ENCODE data around the gene SDK1.

SDK1 gene

DNA sequence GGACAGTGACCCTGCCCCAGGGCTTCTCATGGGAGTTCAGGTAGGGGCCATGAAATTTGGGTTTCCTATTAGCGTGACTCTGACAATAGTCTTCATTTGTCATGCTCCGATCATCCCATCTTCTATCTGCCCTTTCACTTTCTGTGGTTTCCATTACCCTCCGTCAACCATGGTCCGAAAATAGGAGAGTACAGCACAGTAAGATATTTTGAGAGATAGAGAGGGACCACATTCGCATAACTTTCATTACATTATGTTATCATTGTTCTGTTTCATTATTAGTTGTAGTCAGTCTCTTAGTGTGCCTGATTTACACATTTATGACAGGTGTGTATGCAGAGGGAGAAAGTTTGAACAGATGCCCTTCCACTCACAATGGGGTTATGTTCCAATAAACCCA lies 649.2 kb downstream of the SDK1 start:
- H3K36me3 ChIP-seq (replicated peaks in 1 of 2; ENCODE audit: control insufficient read depth in 2 of 2, insufficient read depth in 2 of 2, low read length in 2 of 2) = no peaks in the 10 kb centered on the region
- no peak overlapping the region for H2BK12ac ChIP-seq (ENCODE audit: low read length)
- H3K14ac ChIP-seq (ENCODE audit: low read length) = no peak overlapping the region
- H2AK5ac ChIP-seq (ENCODE audit: low read depth, low read length) = no peak overlapping the region
- H3K27me3 ChIP-seq (ENCODE audit: control insufficient read depth in 3 of 3, insufficient read depth in 3 of 3, low read depth in 1 of 3, low read length in 3 of 3) = no peaks in the 10 kb centered on the region
- no peak for DNase-seq (ENCODE audit: low spot score)
- H3K4me2 ChIP-seq (ENCODE audit: insufficient read depth, low read length, poor library complexity, severe bottlenecking) = no peak overlapping the region
- H4K8ac ChIP-seq (ENCODE audit: low read depth, low read length) = no peak overlapping the region
- H3K9ac ChIP-seq (ENCODE audit: low read depth, low read length, poor library complexity) = no peak overlapping the region
- H3K27ac ChIP-seq (replicated peaks; ENCODE audit: low read length) = no peak overlapping the region
- no peak overlapping the region for H2AFZ ChIP-seq (ENCODE audit: low read length)
- H2BK120ac ChIP-seq (ENCODE audit: low read depth, low read length) = no peak overlapping the region
- no peaks in the 10 kb centered on the region for H3K4me1 ChIP-seq (ENCODE audit: control insufficient read depth in 2 of 2, insufficient read depth in 1 of 2, low read depth in 1 of 2, low read length in 2 of 2)
- H3K23ac ChIP-seq (ENCODE audit: low read depth, low read length, poor library complexity) = no peak overlapping the region
- no peak overlapping the region for H2BK5ac ChIP-seq (ENCODE audit: low read length)
- H3K4me3 ChIP-seq (ENCODE audit: low read length in 2 of 2) = no peak overlapping the region
- no peak overlapping the region for H4K91ac ChIP-seq (ENCODE audit: low read depth, low read length, poor library complexity)
- no CpG with 5 or more reads among the region's 5 CpGs for WGBS, 2 donors (ENCODE audit: extremely low coverage in 2 of 2, insufficient read length in 2 of 2, insufficient replicate concordance in 1 of 2)
- H3K79me1 ChIP-seq (ENCODE audit: low read depth, low read length) = no peaks in the 10 kb centered on the region
- H3K4ac ChIP-seq (ENCODE audit: low read length) = no peak overlapping the region
- H3K18ac ChIP-seq (ENCODE audit: low read length) = no peak overlapping the region
- no peaks in the 10 kb centered on the region for H3K9me3 ChIP-seq (replicated peaks in 1 of 2; ENCODE audit: control insufficient read depth in 2 of 2, insufficient read depth in 1 of 2, low read depth in 1 of 2, low read length in 2 of 2)
- H2BK15ac ChIP-seq (ENCODE audit: low read length) = no peak overlapping the region

DNA sequence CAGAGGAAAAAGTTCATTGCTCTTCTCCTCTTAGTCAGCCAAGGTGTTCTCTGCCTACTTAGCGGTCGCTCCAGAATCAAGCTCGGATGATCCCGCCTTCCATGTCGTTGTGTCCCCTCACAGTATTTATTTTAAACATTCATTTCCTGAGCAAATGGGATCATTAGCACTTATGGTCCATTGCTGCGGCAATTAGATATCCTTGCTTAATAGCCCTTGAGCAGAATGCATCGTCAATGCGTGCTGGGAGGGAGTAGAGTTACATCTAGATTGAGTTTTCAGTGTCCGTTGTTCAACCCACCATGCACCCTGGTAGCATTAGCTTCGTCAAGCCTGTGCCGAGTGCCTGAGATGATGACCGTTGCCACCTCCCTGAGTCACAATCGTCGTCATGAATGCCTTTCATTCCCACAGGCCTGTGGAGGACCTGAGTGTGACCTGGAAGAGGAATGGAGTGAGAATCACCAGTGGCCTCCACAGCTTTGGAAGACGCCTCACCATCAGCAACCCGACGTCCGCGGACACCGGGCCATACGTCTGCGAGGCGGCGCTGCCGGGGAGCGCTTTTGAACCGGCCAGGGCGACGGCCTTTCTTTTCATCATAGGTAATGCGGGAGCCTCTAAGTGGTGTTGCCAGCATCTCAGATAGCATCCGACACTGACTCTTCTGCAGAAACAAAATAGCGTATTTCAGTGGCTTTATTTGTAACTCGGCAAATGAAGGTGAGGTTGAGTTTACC lies 650.4 kb downstream of the SDK1 start:
- Histone ChIP-seq H3K4me2 (ENCODE audit: insufficient read depth, low read length, poor library complexity, severe bottlenecking) (no peak overlapping the region), H3K27ac (replicated peaks; ENCODE audit: low read length) (no peak overlapping the region), H3K4me1 (ENCODE audit: control insufficient read depth in 2 of 2, insufficient read depth in 1 of 2, low read depth in 1 of 2, low read length in 2 of 2) (peaks cover 0 to 3% of the 10 kb centered on the region in 2 donors), H4K8ac (ENCODE audit: low read depth, low read length) (no peak overlapping the region), H2AFZ (ENCODE audit: low read length) (no peak overlapping the region), H3K9me3 (replicated peaks in 1 of 2; ENCODE audit: control insufficient read depth in 2 of 2, insufficient read depth in 1 of 2, low read depth in 1 of 2, low read length in 2 of 2) (no peaks in the 10 kb centered on the region), H2BK15ac (ENCODE audit: low read length) (no peak overlapping the region), H3K4me3 (ENCODE audit: low read length in 2 of 2) (no peak overlapping the region), H3K14ac (ENCODE audit: low read length) (no peak overlapping the region), H2BK5ac (ENCODE audit: low read length) (no peak overlapping the region), H3K36me3 (replicated peaks in 1 of 2; ENCODE audit: control insufficient read depth in 2 of 2, insufficient read depth in 2 of 2, low read length in 2 of 2) (no peaks in the 10 kb centered on the region), H3K18ac (ENCODE audit: low read length) (no peak overlapping the region), H3K27me3 (ENCODE audit: control insufficient read depth in 3 of 3, insufficient read depth in 3 of 3, low read depth in 1 of 3, low read length in 3 of 3) (no peaks in the 10 kb centered on the region), H2BK12ac (ENCODE audit: low read length) (no peak overlapping the region), H2BK120ac (ENCODE audit: low read depth, low read length) (no peak overlapping the region), H4K91ac (ENCODE audit: low read depth, low read length, poor library complexity) (no peak overlapping the region), H2AK5ac (ENCODE audit: low read depth, low read length) (no peak overlapping the region), H3K23ac (ENCODE audit: low read depth, low read length, poor library complexity) (no peak overlapping the region), H3K9ac (ENCODE audit: low read depth, low read length, poor library complexity) (no peak overlapping the region), H3K79me1 (ENCODE audit: low read depth, low read length) (no peaks in the 10 kb centered on the region), H3K4ac (ENCODE audit: low read length) (no peak overlapping the region)
- DNase-seq (ENCODE audit: low spot score) = no peak
- WGBS, 2 donors (ENCODE audit: extremely low coverage in 2 of 2, insufficient read length in 2 of 2, insufficient replicate concordance in 1 of 2) = no CpG with 5 or more reads among the region's 33 CpGs

- Histone ChIP-seq H3K4me1 (ENCODE audit: control insufficient read depth in 2 of 2, insufficient read depth in 1 of 2, low read depth in 1 of 2, low read length in 2 of 2) (peaks cover 0 to 3% of the 10 kb centered on the region in 2 donors), H3K79me1 (ENCODE audit: low read depth, low read length) (no peaks in the 10 kb centered on the region), H4K91ac (ENCODE audit: low read depth, low read length, poor library complexity) (no peak overlapping the region), H2BK15ac (ENCODE audit: low read length) (no peak overlapping the region), H3K36me3 (replicated peaks in 1 of 2; ENCODE audit: control insufficient read depth in 2 of 2, insufficient read depth in 2 of 2, low read length in 2 of 2) (no peaks in the 10 kb centered on the region), H2BK120ac (ENCODE audit: low read depth, low read length) (no peak overlapping the region), H3K4ac (ENCODE audit: low read length) (no peak overlapping the region), H3K9ac (ENCODE audit: low read depth, low read length, poor library complexity) (no peak overlapping the region), H3K14ac (ENCODE audit: low read length) (no peak overlapping the region), H3K27ac (replicated peaks; ENCODE audit: low read length) (no peak overlapping the region), H2BK5ac (ENCODE audit: low read length) (no peak overlapping the region), H2AK5ac (ENCODE audit: low read depth, low read length) (no peak overlapping the region), H3K18ac (ENCODE audit: low read length) (no peak overlapping the region), H2AFZ (ENCODE audit: low read length) (no peak overlapping the region), H3K4me2 (ENCODE audit: insufficient read depth, low read length, poor library complexity, severe bottlenecking) (no peak overlapping the region), H3K9me3 (replicated peaks in 1 of 2; ENCODE audit: control insufficient read depth in 2 of 2, insufficient read depth in 1 of 2, low read depth in 1 of 2, low read length in 2 of 2) (no peaks in the 10 kb centered on the region), H2BK12ac (ENCODE audit: low read length) (no peak overlapping the region), H3K23ac (ENCODE audit: low read depth, low read length, poor library complexity) (no peak overlapping the region), H3K4me3 (ENCODE audit: low read length in 2 of 2) (no peak overlapping the region), H4K8ac (ENCODE audit: low read depth, low read length) (no peak overlapping the region), H3K27me3 (ENCODE audit: control insufficient read depth in 3 of 3, insufficient read depth in 3 of 3, low read depth in 1 of 3, low read length in 3 of 3) (no peaks in the 10 kb centered on the region)
- no peak for DNase-seq (ENCODE audit: low spot score)
- no CpG with 5 or more reads among the region's 6 CpGs for WGBS, 2 donors (ENCODE audit: extremely low coverage in 2 of 2, insufficient read length in 2 of 2, insufficient replicate concordance in 1 of 2)
Observed at GRCh38 chr7:3953133-3953532, 652.1 kb downstream of the SDK1 start.

DNA sequence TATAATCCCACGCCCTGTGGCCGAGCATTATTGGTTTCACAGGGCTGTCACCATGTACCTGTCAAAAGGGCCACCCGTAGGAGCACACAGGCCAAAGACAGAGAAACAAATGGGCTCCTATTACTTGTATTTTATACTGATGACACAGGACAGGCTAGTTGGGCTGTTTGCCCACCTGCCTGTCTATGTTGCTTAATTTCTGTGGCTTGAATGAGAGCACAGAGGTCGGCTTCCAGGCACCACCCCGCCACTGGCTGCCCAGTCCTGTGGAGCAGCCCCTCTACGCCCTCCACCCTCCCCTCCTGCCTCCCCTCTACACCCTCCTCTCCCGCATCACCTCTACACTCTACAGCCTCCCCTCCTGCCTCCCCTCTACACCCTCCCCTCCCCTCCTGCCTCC lies 652.9 kb downstream of the SDK1 start:
- Histone ChIP-seq H2AK5ac (ENCODE audit: low read depth, low read length) (no peak overlapping the region), H3K9ac (ENCODE audit: low read depth, low read length, poor library complexity) (no peak overlapping the region), H3K9me3 (replicated peaks in 1 of 2; ENCODE audit: control insufficient read depth in 2 of 2, insufficient read depth in 1 of 2, low read depth in 1 of 2, low read length in 2 of 2) (no peaks in the 10 kb centered on the region), H3K4me3 (ENCODE audit: low read length in 2 of 2) (no peak overlapping the region), H3K4me2 (ENCODE audit: insufficient read depth, low read length, poor library complexity, severe bottlenecking) (no peak overlapping the region), H3K27me3 (ENCODE audit: control insufficient read depth in 3 of 3, insufficient read depth in 3 of 3, low read depth in 1 of 3, low read length in 3 of 3) (no peaks in the 10 kb centered on the region), H3K23ac (ENCODE audit: low read depth, low read length, poor library complexity) (no peak overlapping the region), H3K79me1 (ENCODE audit: low read depth, low read length) (no peaks in the 10 kb centered on the region), H3K27ac (replicated peaks; ENCODE audit: low read length) (no peak overlapping the region), H3K18ac (ENCODE audit: low read length) (no peak overlapping the region), H3K4me1 (ENCODE audit: control insufficient read depth in 2 of 2, insufficient read depth in 1 of 2, low read depth in 1 of 2, low read length in 2 of 2) (peaks cover 0 to 3% of the 10 kb centered on the region in 2 donors), H2AFZ (ENCODE audit: low read length) (no peak overlapping the region), H3K36me3 (replicated peaks in 1 of 2; ENCODE audit: control insufficient read depth in 2 of 2, insufficient read depth in 2 of 2, low read length in 2 of 2) (no peaks in the 10 kb centered on the region), H3K14ac (ENCODE audit: low read length) (no peak overlapping the region), H2BK15ac (ENCODE audit: low read length) (no peak overlapping the region), H2BK12ac (ENCODE audit: low read length) (no peak overlapping the region), H4K91ac (ENCODE audit: low read depth, low read length, poor library complexity) (no peak overlapping the region), H3K4ac (ENCODE audit: low read length) (no peak overlapping the region), H4K8ac (ENCODE audit: low read depth, low read length) (no peak overlapping the region), H2BK120ac (ENCODE audit: low read depth, low read length) (no peak overlapping the region), H2BK5ac (ENCODE audit: low read length) (no peak overlapping the region)
- no peak for DNase-seq (ENCODE audit: low spot score)
- no CpG with 5 or more reads among the region's 7 CpGs for WGBS, 2 donors (ENCODE audit: extremely low coverage in 2 of 2, insufficient read length in 2 of 2, insufficient replicate concordance in 1 of 2)
